ENCODE results near the gene SMC1B. TPM values are rescaled to one million over a fixed set of nuclear protein-coding genes. Genes with fewer than 3 reads are reported as not detected.
"Not testable (repeated sequence)": the region's sequence is repeated elsewhere in the genome, so short reads cannot be mapped to it uniquely, and the experiment has no call there.

SMC1B gene
- total and polyA plus RNA-seq, 5 donors from 2014 or later: not detected

DNA sequence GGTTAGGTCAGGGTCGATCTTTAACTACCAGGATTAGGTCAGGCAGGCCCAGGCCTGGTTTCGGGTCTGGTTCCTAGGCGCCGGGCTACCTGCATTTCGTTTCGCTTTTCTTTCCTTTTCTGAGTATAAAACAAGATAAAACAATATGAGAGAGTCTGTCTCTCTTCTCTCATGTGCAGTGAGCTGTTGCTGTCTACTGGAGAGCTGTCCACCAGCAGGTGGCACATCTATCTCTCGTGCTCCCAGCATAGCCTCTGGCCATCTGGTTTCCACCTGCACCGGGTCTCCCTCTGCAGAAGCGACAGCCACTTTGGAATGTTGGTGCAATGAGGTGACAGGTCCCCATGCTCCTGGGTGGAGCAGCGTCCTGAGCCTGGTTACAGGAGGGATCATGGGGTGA lies 27.7 kb upstream of the SMC1B start:
- no peaks in the 10 kb centered on the region for H3K36me3 ChIP-seq (ENCODE audit: control insufficient read depth, insufficient read depth, low read length)
- Mint-ChIP-seq H3K27ac (peak overlapping the region; percentile 66 to 86 (median 86)), H3K27me3 (peaks cover 4% of the 10 kb centered on the region), H3K4me1 (peaks cover 0 to 15% (median 8%) of the 10 kb centered on the region in 4 donors), H3K36me3 (no peaks in the 10 kb centered on the region), H3K4me3 (peak overlapping the region; percentile 3 to 87 (median 82)), H3K9me3 (no peaks in the 10 kb centered on the region)
- no peak overlapping the region for H3K27ac ChIP-seq (ENCODE audit: insufficient read depth, low read length, poor library complexity, severe bottlenecking)
- H3K4me1 ChIP-seq (ENCODE audit: control insufficient read depth, insufficient read depth, low read length, poor library complexity, severe bottlenecking): no peaks in the 10 kb centered on the region
- H3K9me3 ChIP-seq (ENCODE audit: control insufficient read depth in 2 of 2, low read length in 2 of 2): no peaks in the 10 kb centered on the region
- ATAC-seq (ENCODE audit: low read depth in 2 of 2): peak; percentile 78 to 86
- no peaks in the 10 kb centered on the region for H3K27me3 ChIP-seq (ENCODE audit: control insufficient read depth, insufficient read depth, low read length)
- peak overlapping the region; percentile 61 for H3K4me3 ChIP-seq (ENCODE audit: low read depth, low read length)
- DNase-seq: peak in 2 of 3 donors; percentile 31 to 61

GRCh38 chr22:45440688-45441087 lies 27.3 kb upstream of the SMC1B start:
- H3K9me3 ChIP-seq (ENCODE audit: control insufficient read depth in 2 of 2, low read length in 2 of 2); H3K27me3 ChIP-seq (ENCODE audit: control insufficient read depth, insufficient read depth, low read length); H3K4me1 ChIP-seq (ENCODE audit: control insufficient read depth, insufficient read depth, low read length, poor library complexity, severe bottlenecking); H3K36me3 ChIP-seq (ENCODE audit: control insufficient read depth, insufficient read depth, low read length); H3K9me3 Mint-ChIP-seq; DNase-seq; ATAC-seq (ENCODE audit: low read depth in 2 of 2); H3K27ac ChIP-seq (ENCODE audit: insufficient read depth, low read length, poor library complexity, severe bottlenecking); H3K36me3 Mint-ChIP-seq; H3K27me3 Mint-ChIP-seq: not testable (repeated sequence)
- Mint-ChIP-seq H3K4me3 (peak overlapping the region; percentile 3 to 87 (median 82)), H3K27ac (peak overlapping the region; percentile 66 to 86 (median 86)), H3K4me1 (peaks cover 2 to 15% (median 11%) of the 10 kb centered on the region in 4 donors)
- H3K4me3 ChIP-seq (ENCODE audit: low read depth, low read length): peak overlapping the region; percentile 61

DNA sequence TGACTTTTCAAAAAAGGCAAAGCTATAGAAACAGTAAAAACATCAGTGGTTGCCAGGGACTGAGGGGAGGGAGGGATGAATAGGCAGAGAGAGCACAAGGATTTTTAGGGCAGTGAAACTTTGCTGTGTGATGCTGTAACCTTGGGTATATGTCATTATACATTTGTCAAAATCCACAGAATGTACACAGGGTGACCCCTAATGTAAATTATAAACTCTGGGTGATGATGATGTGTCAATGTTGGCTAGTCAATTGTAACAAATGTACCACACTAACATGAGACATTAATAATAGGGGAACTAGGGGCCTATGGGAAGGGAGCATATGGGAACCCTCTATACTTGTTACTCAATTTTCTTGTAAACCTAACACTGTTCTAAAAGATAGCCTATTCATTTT lies 24.9 kb upstream of the SMC1B start:
- DNase-seq (no peak), ATAC-seq (ENCODE audit: low read depth in 2 of 2) (no peak)
- peak overlapping the region in 1 of 4 donors; percentile 34 for H3K4me3 Mint-ChIP-seq
- no peaks in the 10 kb centered on the region for H3K9me3 Mint-ChIP-seq
- no peaks in the 10 kb centered on the region for H3K36me3 Mint-ChIP-seq
- H3K4me1 Mint-ChIP-seq: peaks cover 6 to 22% (median 17%) of the 10 kb centered on the region in 4 donors
- H3K9me3 ChIP-seq (ENCODE audit: control insufficient read depth in 2 of 2, low read length in 2 of 2): no peaks in the 10 kb centered on the region
- H3K27me3 ChIP-seq (ENCODE audit: control insufficient read depth, insufficient read depth, low read length): no peaks in the 10 kb centered on the region
- H3K27ac ChIP-seq (ENCODE audit: insufficient read depth, low read length, poor library complexity, severe bottlenecking): no peak overlapping the region
- H3K4me3 ChIP-seq (ENCODE audit: low read depth, low read length): no peak overlapping the region
- H3K27ac Mint-ChIP-seq: no peak overlapping the region
- H3K27me3 Mint-ChIP-seq: peaks cover 4% of the 10 kb centered on the region
- peaks cover 6% of the 10 kb centered on the region for H3K4me1 ChIP-seq (ENCODE audit: control insufficient read depth, insufficient read depth, low read length, poor library complexity, severe bottlenecking)
- no peaks in the 10 kb centered on the region for H3K36me3 ChIP-seq (ENCODE audit: control insufficient read depth, insufficient read depth, low read length)

- H3K4me3 Mint-ChIP-seq; H3K4me1 ChIP-seq (ENCODE audit: control insufficient read depth, insufficient read depth, low read length, poor library complexity, severe bottlenecking); H3K9me3 Mint-ChIP-seq; H3K27me3 ChIP-seq (ENCODE audit: control insufficient read depth, insufficient read depth, low read length); H3K36me3 Mint-ChIP-seq; H3K36me3 ChIP-seq (ENCODE audit: control insufficient read depth, insufficient read depth, low read length); H3K4me3 ChIP-seq (ENCODE audit: low read depth, low read length); H3K27ac ChIP-seq (ENCODE audit: insufficient read depth, low read length, poor library complexity, severe bottlenecking); H3K9me3 ChIP-seq (ENCODE audit: control insufficient read depth in 2 of 2, low read length in 2 of 2); ATAC-seq (ENCODE audit: low read depth in 2 of 2); H3K27ac Mint-ChIP-seq; H3K27me3 Mint-ChIP-seq: not testable (repeated sequence)
- H3K4me1 Mint-ChIP-seq: peaks cover 6 to 22% (median 17%) of the 10 kb centered on the region in 4 donors
- peak in 1 of 3 donors; percentile 31 for DNase-seq
These were observed 23.6 kb upstream of the SMC1B start for GRCh38 chr22:45436871-45437517.

DNA sequence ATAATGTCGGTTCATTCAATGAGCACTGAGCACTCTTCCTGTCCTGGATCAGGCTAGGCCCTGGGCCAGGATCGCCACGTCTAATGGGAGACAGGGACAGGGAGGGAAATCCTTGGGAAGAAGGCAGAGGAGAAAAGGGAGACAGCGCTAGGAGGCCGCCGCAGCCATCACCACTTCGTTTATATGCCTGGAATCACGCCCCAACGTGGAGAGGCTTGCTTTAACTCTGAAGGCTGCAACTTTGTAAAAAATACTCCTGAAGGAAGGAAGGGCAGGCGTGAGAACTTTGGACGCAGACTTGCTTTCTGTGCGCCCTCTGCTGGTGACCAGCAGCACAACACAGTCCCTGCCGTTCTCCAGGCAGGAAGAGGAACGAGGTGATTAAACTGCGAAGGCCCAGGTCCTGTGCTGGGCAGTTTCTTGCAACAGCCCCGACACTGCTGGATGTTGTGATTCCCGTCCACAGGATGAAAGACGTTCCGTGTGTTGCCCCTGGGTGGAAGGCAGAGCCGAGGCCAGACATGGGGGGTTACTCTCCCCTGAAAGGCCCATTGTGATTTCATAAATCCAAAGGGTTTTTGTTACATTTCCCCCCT lies 22.2 kb upstream of the SMC1B start:
- H3K27me3 Mint-ChIP-seq: no peaks in the 10 kb centered on the region
- no peak overlapping the region for H3K27ac ChIP-seq (ENCODE audit: insufficient read depth, low read length, poor library complexity, severe bottlenecking)
- peak; percentile 74 to 88 for ATAC-seq (ENCODE audit: low read depth in 2 of 2)
- no peaks in the 10 kb centered on the region for H3K36me3 Mint-ChIP-seq
- no peaks in the 10 kb centered on the region for H3K36me3 ChIP-seq (ENCODE audit: control insufficient read depth, insufficient read depth, low read length)
- peaks cover 6 to 14% (median 10%) of the 10 kb centered on the region in 4 donors for H3K4me1 Mint-ChIP-seq
- no peaks in the 10 kb centered on the region for H3K9me3 Mint-ChIP-seq
- H3K27me3 ChIP-seq (ENCODE audit: control insufficient read depth, insufficient read depth, low read length): no peaks in the 10 kb centered on the region
- H3K4me3 ChIP-seq (ENCODE audit: low read depth, low read length): no peak overlapping the region
- H3K27ac Mint-ChIP-seq: peak overlapping the region in 2 of 3 donors; percentile 58 to 88
- peak overlapping the region in 2 of 4 donors; percentile 8 to 27 for H3K4me3 Mint-ChIP-seq
- no peaks in the 10 kb centered on the region for H3K9me3 ChIP-seq (ENCODE audit: control insufficient read depth in 2 of 2, low read length in 2 of 2)
- H3K4me1 ChIP-seq (ENCODE audit: control insufficient read depth, insufficient read depth, low read length, poor library complexity, severe bottlenecking): peaks cover 6% of the 10 kb centered on the region
- DNase-seq: peak; percentile 70 to 82 (median 73)

GRCh38 chr22:45434981-45435380 lies 21.6 kb upstream of the SMC1B start:
- Histone ChIP-seq H3K27me3 (ENCODE audit: control insufficient read depth, insufficient read depth, low read length) (no peaks in the 10 kb centered on the region), H3K4me1 (ENCODE audit: control insufficient read depth, insufficient read depth, low read length, poor library complexity, severe bottlenecking) (peaks cover 6% of the 10 kb centered on the region), H3K9me3 (ENCODE audit: control insufficient read depth in 2 of 2, low read length in 2 of 2) (no peaks in the 10 kb centered on the region), H3K27ac (ENCODE audit: insufficient read depth, low read length, poor library complexity, severe bottlenecking) (no peak overlapping the region), H3K36me3 (ENCODE audit: control insufficient read depth, insufficient read depth, low read length) (no peaks in the 10 kb centered on the region), H3K4me3 (ENCODE audit: low read depth, low read length) (no peak overlapping the region)
- no peak overlapping the region for H3K4me3 Mint-ChIP-seq
- no peaks in the 10 kb centered on the region for H3K9me3 Mint-ChIP-seq
- H3K4me1 Mint-ChIP-seq: peaks cover 6 to 11% (median 8%) of the 10 kb centered on the region in 4 donors
- DNase-seq (no peak), ATAC-seq (ENCODE audit: low read depth in 2 of 2) (no peak)
- H3K36me3 Mint-ChIP-seq: no peaks in the 10 kb centered on the region
- H3K27me3 Mint-ChIP-seq: no peaks in the 10 kb centered on the region
- H3K27ac Mint-ChIP-seq: no peak overlapping the region

- DNase-seq: no peak
- H3K4me3 ChIP-seq (ENCODE audit: low read depth, low read length): no peak overlapping the region
- peaks cover 0 to 4% (median 0%) of the 10 kb centered on the region in 7 donors for H3K9me3 Mint-ChIP-seq
- peaks cover 0 to 2% of the 10 kb centered on the region in 2 experiments for H3K9me3 ChIP-seq (ENCODE audit: control insufficient read depth in 2 of 2, low read length in 2 of 2)
- H3K4me1 ChIP-seq (ENCODE audit: control insufficient read depth, insufficient read depth, low read length, poor library complexity, severe bottlenecking): peaks cover 6% of the 10 kb centered on the region
- H3K36me3 ChIP-seq (ENCODE audit: control insufficient read depth, insufficient read depth, low read length): no peaks in the 10 kb centered on the region
- H3K27me3 Mint-ChIP-seq: no peaks in the 10 kb centered on the region
- H3K27ac ChIP-seq (ENCODE audit: insufficient read depth, low read length, poor library complexity, severe bottlenecking): no peak overlapping the region
- H3K27ac Mint-ChIP-seq: no peak overlapping the region
- peaks cover 6 to 11% (median 8%) of the 10 kb centered on the region in 4 donors for H3K4me1 Mint-ChIP-seq
- H3K36me3 Mint-ChIP-seq: no peaks in the 10 kb centered on the region
- H3K27me3 ChIP-seq (ENCODE audit: control insufficient read depth, insufficient read depth, low read length): no peaks in the 10 kb centered on the region
- no peak overlapping the region for H3K4me3 Mint-ChIP-seq
- no peak for ATAC-seq (ENCODE audit: low read depth in 2 of 2)
These were observed 17.5 kb upstream of the SMC1B start for GRCh38 chr22:45430871-45431270.
